Midbrain (tissue), 1 donor: ENCODE results near the gene KRT37.
"Not testable (repeated sequence)": the region's sequence is repeated elsewhere in the genome, so short reads cannot be mapped to it uniquely, and the experiment has no call there.

Source experiments
- DNase-seq: peaks from one replicate; lab custom pipeline; 2025; lab: John Stamatoyannopoulos, UW

KRT37 gene

GRCh38 chr17:41404024-41404671 is 20.2 kb downstream of the KRT37 start:
- DNase-seq = no peak

- no peak for DNase-seq
Measured at GRCh38 chr17:41403404-41404023, 20.9 kb downstream of the KRT37 start.

- no peak for DNase-seq
Measured at GRCh38 chr17:41402161-41402560, 22.2 kb downstream of the KRT37 start.

- DNase-seq = no peak
Measured at GRCh38 chr17:41396996-41397660, 27.3 kb downstream of the KRT37 start, which contains the start of gene KRT31. KRT31 (minus strand) TSS chr17:41397608; CDS start chr17:41397539, 69 bp downstream.

- no peak for DNase-seq
Measured at GRCh38 chr17:41396340-41396739, 28.0 kb downstream of the KRT37 start.

- DNase-seq = no peak
Measured at GRCh38 chr17:41395611-41396010, 28.8 kb downstream of the KRT37 start.

GRCh38 chr17:41395044-41395443 is 29.3 kb downstream of the KRT37 start:
- not testable (repeated sequence) for DNase-seq

- DNase-seq = no peak
Measured at GRCh38 chr17:41394254-41394996, 30.0 kb downstream of the KRT37 start.

- DNase-seq = no peak
Measured at GRCh38 chr17:41393826-41394225, 30.6 kb downstream of the KRT37 start.

- no peak for DNase-seq
Measured at GRCh38 chr17:41393294-41393693, 31.1 kb downstream of the KRT37 start.

- no peak for DNase-seq
Measured at GRCh38 chr17:41392278-41392677, 32.1 kb downstream of the KRT37 start.

- no peak for DNase-seq
Measured at GRCh38 chr17:41391535-41391934, 32.9 kb downstream of the KRT37 start.

- no peak for DNase-seq
Measured at GRCh38 chr17:41390411-41390938, 33.9 kb downstream of the KRT37 start.

GRCh38 chr17:41387670-41388069 is 36.7 kb downstream of the KRT37 start:
- no peak for DNase-seq

GRCh38 chr17:41386227-41386626 is 38.2 kb downstream of the KRT37 start:
- DNase-seq = no peak

- no peak for DNase-seq
Measured at GRCh38 chr17:41383690-41384089, 40.7 kb downstream of the KRT37 start.

GRCh38 chr17:41382394-41382793 is 42.0 kb downstream of the KRT37 start:
- no peak for DNase-seq

- not testable (repeated sequence) for DNase-seq
Measured at GRCh38 chr17:41381943-41382342, 42.4 kb downstream of the KRT37 start, which contains the start of gene KRT34. KRT34 (minus strand) TSS chr17:41382306; CDS start chr17:41382246, 60 bp downstream.

- not testable (repeated sequence) for DNase-seq
Measured at GRCh38 chr17:41380091-41380490, 44.3 kb downstream of the KRT37 start.

GRCh38 chr17:41377546-41377945 is 46.8 kb downstream of the KRT37 start:
- no peak for DNase-seq
